Measurements from ENCODE around the gene PRKCA.

PRKCA gene

GRCh38 chr17:66848496-66848895 lies 546.1 kb downstream of the PRKCA start:
- DNase-seq: no peak

GRCh38 chr17:66849032-66849655 lies 546.7 kb downstream of the PRKCA start:
- DNase-seq: no peak

GRCh38 chr17:66849851-66850580 lies 547.6 kb downstream of the PRKCA start:
- DNase-seq: no peak

GRCh38 chr17:66850692-66851091 lies 548.3 kb downstream of the PRKCA start:
- no peak for DNase-seq

GRCh38 chr17:66855204-66855603 lies 552.8 kb downstream of the PRKCA start:
- DNase-seq: no peak

GRCh38 chr17:66858226-66859083 lies 556.0 kb downstream of the PRKCA start:
- DNase-seq: no peak

- DNase-seq: no peak
Measured at GRCh38 chr17:66859353-66859752, 556.9 kb downstream of the PRKCA start.

GRCh38 chr17:66860204-66860603 lies 557.8 kb downstream of the PRKCA start:
- no peak for DNase-seq
